ENCODE data around the gene LUZP1.

GRCh38 chr1:23174426-23175110, 5.9 kb upstream of the LUZP1 start:
- TF ChIP-seq RAD21 (IDR thresholded peaks at IDR 0.05; ENCODE audit: low read depth): no peak
- TF ChIP-seq MAX (IDR thresholded peaks at IDR 0.05): no peak
- TF ChIP-seq TAF1 (IDR thresholded peaks at IDR 0.05; ENCODE audit: low read depth): no peak
- no peak for TF ChIP-seq CREB1 (IDR thresholded peaks at IDR 0.05; ENCODE audit: low read depth)
- TF ChIP-seq CEBPB (IDR thresholded peaks at IDR 0.05): no peak
- no peak for TF ChIP-seq USF1 (IDR thresholded peaks at IDR 0.05)
- TF ChIP-seq EP300 (IDR thresholded peaks at IDR 0.05; ENCODE audit: borderline replicate concordance): no peak
